Measurements from ENCODE around the gene RGMA.

Gene RGMA

GRCh38 chr15:93088981-93089726 lies at the start of gene RGMA:
RGMA (minus strand) TSS chr15:93089211; CDS start chr15:93088932, 279 bp downstream.
- Mint-ChIP-seq H3K27ac (peak within 1 kb of the TSS; percentile 37 to 85 (median 82)), H3K27me3 (ENCODE audit: low read depth) (peaks cover 52% of the 10 kb centered on the region), H3K4me3 (peak within 1 kb of the TSS; percentile 92 to 97 (median 93)), H3K4me1 (peaks cover 41% of the 10 kb centered on the region), H3K36me3 (ENCODE audit: low read depth) (no peaks in the 10 kb centered on the region), H3K9me3 (no peaks in the 10 kb centered on the region)
- no peak for TF ChIP-seq CTCF (IDR thresholded peaks at IDR 0.05; ENCODE audit: unreplicated experiment in 3 of 3)

- Mint-ChIP-seq H3K27me3 (ENCODE audit: low read depth) (peaks cover 10% of the 10 kb centered on the region), H3K4me3 (no peak overlapping the region), H3K27ac (no peak overlapping the region), H3K4me1 (peaks cover 19% of the 10 kb centered on the region), H3K9me3 (no peaks in the 10 kb centered on the region), H3K36me3 (ENCODE audit: low read depth) (no peaks in the 10 kb centered on the region)
- TF ChIP-seq CTCF (IDR thresholded peaks at IDR 0.05; ENCODE audit: unreplicated experiment in 3 of 3) = no peak
Observed at GRCh38 chr15:93136606-93137005, 47.6 kb upstream of the RGMA start.

- TF ChIP-seq CTCF (IDR thresholded peaks at IDR 0.05; ENCODE audit: unreplicated experiment in 3 of 3) = no peak
- H3K27ac Mint-ChIP-seq = no peak overlapping the region
- no peaks in the 10 kb centered on the region for H3K9me3 Mint-ChIP-seq
- H3K4me3 Mint-ChIP-seq = no peak overlapping the region
- peaks cover 10% of the 10 kb centered on the region for H3K27me3 Mint-ChIP-seq (ENCODE audit: low read depth)
- H3K36me3 Mint-ChIP-seq (ENCODE audit: low read depth) = no peaks in the 10 kb centered on the region
- H3K4me1 Mint-ChIP-seq = peaks cover 19% of the 10 kb centered on the region
Observed at GRCh38 chr15:93135997-93136397, 47.0 kb upstream of the RGMA start.

- Mint-ChIP-seq H3K36me3 (ENCODE audit: low read depth) (no peaks in the 10 kb centered on the region), H3K9me3 (no peaks in the 10 kb centered on the region), H3K4me1 (peaks cover 19% of the 10 kb centered on the region), H3K4me3 (no peak overlapping the region), H3K27me3 (ENCODE audit: low read depth) (peaks cover 10% of the 10 kb centered on the region), H3K27ac (no peak overlapping the region)
- TF ChIP-seq CTCF (IDR thresholded peaks at IDR 0.05; ENCODE audit: unreplicated experiment in 3 of 3) = no peak
Observed at GRCh38 chr15:93135459-93135858, 46.4 kb upstream of the RGMA start.

GRCh38 chr15:93131485-93132095 lies 42.6 kb upstream of the RGMA start:
- peaks cover 8% of the 10 kb centered on the region for H3K27me3 Mint-ChIP-seq (ENCODE audit: low read depth)
- H3K36me3 Mint-ChIP-seq (ENCODE audit: low read depth) = no peaks in the 10 kb centered on the region
- no peak overlapping the region for H3K4me3 Mint-ChIP-seq
- H3K27ac Mint-ChIP-seq = no peak overlapping the region
- H3K4me1 Mint-ChIP-seq = peaks cover 6% of the 10 kb centered on the region
- H3K9me3 Mint-ChIP-seq = peaks cover 2% of the 10 kb centered on the region
- no peak for TF ChIP-seq CTCF (IDR thresholded peaks at IDR 0.05; ENCODE audit: unreplicated experiment in 3 of 3)

Data from nephron (organoid).